Hepatocyte (in vitro differentiated cells): ENCODE results near the gene BOK. TPM values are rescaled to one million over a fixed set of nuclear protein-coding genes. Genes with fewer than 3 reads are reported as not detected.

Source experiments
- DNase-seq: peaks from one replicate; pipeline ENCODE4 v3.0.0-alpha.2; 2016; ENCODE audit warnings: low spot score
- H2AFZ ChIP-seq: fragments of 200-600 bp; sonication (generic); 2 replicates; pipeline ENCODE4 v1.6.0; 2016; ENCODE audit warnings: antibody characterized with exemption, mild to moderate bottlenecking
- H3K27ac ChIP-seq: fragments of 200-600 bp; sonication (generic); 2 replicates; pipeline ENCODE4 v1.5.1; 2016; ENCODE audit warnings: mild to moderate bottlenecking
- H3K27me3 ChIP-seq: fragments of 200-600 bp; sonication (generic); 2 replicates; pipeline ENCODE4 v1.6.1; 2016
- H3K36me3 ChIP-seq: fragments of 200-600 bp; sonication (generic); replicated peaks from 2 replicates; pipeline ENCODE4 v1.5.1; 2016; ENCODE audit warnings: low read depth; ENCODE audit not compliant: insufficient read depth
- H3K4me1 ChIP-seq: fragments of 200-600 bp; sonication (generic); 2 replicates; pipeline ENCODE4 v1.5.1; 2016; ENCODE audit warnings: mild to moderate bottlenecking, moderate library complexity; ENCODE audit not compliant: insufficient read depth
- H3K4me2 ChIP-seq: fragments of 200-600 bp; sonication (generic); 2 replicates; pipeline ENCODE4 v1.6.0; 2016
- H3K4me3 ChIP-seq: fragments of 200-600 bp; sonication (generic); 2 replicates; pipeline ENCODE4 v1.5.1; 2016; ENCODE audit warnings: mild to moderate bottlenecking
- H3K79me2 ChIP-seq: fragments of 200-600 bp; sonication (generic); 2 replicates; pipeline ENCODE4 v1.6.0; 2017; ENCODE audit warnings: mild to moderate bottlenecking
- H3K9me2 ChIP-seq: fragments of 200-600 bp; sonication (generic); replicated peaks from 2 replicates; pipeline ENCODE4 v1.6.0; 2017; ENCODE audit warnings: mild to moderate bottlenecking; ENCODE audit not compliant: insufficient read depth
- H3K9me3 ChIP-seq: fragments of 200-600 bp; sonication (generic); 2 replicates; pipeline ENCODE4 v1.5.1; 2016; ENCODE audit warnings: low read depth, mild to moderate bottlenecking
- H4K20me1 ChIP-seq: fragments of 200-600 bp; sonication (generic); 2 replicates; pipeline ENCODE4 v1.6.0; 2016; ENCODE audit warnings: mild to moderate bottlenecking; ENCODE audit not compliant: insufficient read depth, poor library complexity, severe bottlenecking
- CTCF ChIP-seq: fragments of 200-600 bp; sonication (generic); IDR thresholded peaks from 2 replicates; pipeline ENCODE4 v1.5.1; 2016; ENCODE audit warnings: antibody characterized with exemption, mild to moderate bottlenecking; ENCODE audit not compliant: poor library complexity
- EZH2 ChIP-seq: fragments of 200-600 bp; sonication (generic); IDR thresholded peaks from 2 replicates; pipeline ENCODE4 v1.6.1; 2016; ENCODE audit warnings: antibody characterized with exemption, mild to moderate bottlenecking, borderline replicate concordance
- EZH2phosphoT487 ChIP-seq: fragments of 200-600 bp; sonication (generic); IDR thresholded peaks from one replicate; pipeline ENCODE4 v1.6.1; 2018; ENCODE audit warnings: antibody characterized with exemption, mild to moderate bottlenecking, low read depth, moderate library complexity; ENCODE audit not compliant: unreplicated experiment, severe bottlenecking
- whole genome bisulfite sequencing: methylation state at CpG from one replicate; pipeline ENCODE4 v1.1.6; 2016; ENCODE audit warnings: low lambda C conversion rate; ENCODE audit errors: missing lambda C conversion rate; 5-methylcytosine and 5-hydroxymethylcytosine counted together
- polyA plus RNA-seq: library from polyadenylated mRNA; unstranded; fragments of >200 nt; fragmentation: Nextera tagmentation; extraction: Ambion mirVana; gene quantifications from 2 replicates; pipeline ENCODE4 v1.2.1, GENCODE V29; 2016
- total RNA-seq: library from RNA; depleted of rRNA; stranded (reverse); fragments of >200 nt; gene quantifications from 2 replicates; pipeline ENCODE4 v1.2.3, GENCODE V29; 2014

Gene BOK, protein sequence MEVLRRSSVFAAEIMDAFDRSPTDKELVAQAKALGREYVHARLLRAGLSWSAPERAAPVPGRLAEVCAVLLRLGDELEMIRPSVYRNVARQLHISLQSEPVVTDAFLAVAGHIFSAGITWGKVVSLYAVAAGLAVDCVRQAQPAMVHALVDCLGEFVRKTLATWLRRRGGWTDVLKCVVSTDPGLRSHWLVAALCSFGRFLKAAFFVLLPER
- 24.2 and 25.4 TPM in 2 replicates for total RNA-seq
- polyA plus RNA-seq: 26.5 and 39.7 TPM in 2 replicates

DNA sequence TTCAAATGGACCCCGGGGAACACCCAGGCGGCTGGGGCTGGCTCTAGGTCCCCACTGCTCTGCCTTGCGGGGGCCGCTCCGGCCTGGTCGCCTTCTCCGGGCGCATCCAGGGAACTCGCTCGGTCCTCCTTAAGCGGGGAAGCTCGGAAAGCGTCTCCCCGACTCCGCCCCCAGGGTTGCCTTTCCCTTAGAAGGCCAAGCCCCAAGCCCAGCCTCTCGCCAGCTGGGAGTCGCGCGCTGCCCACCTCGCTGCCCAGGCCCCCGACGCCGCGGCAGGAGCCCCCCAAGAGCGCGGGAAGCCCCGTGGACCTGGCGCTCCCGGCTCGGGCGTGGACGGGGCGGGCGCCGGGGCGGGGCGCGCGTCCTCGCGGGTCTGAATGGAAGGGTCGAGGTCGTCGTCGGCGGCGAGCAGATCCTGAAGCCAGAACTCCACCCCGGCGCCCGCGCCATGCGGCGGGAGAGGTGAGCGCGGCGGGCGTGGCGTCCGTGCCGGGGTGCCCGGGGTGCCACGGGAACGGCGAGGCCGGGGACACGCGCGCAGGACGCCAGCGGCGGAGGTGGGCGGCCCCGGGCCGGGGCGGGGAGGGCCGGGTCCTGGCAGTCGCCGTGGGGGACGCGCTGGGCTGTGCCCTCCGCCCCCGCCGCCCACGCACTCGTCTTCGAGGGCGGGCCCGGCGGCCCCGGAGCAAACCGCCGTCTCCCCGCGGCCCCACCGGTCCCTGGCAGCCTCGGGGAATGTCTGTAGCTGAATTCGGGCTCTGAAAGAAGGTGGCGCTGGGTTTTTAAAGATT, at the start of gene BOK:
Gene BOK, plus strand, starts transcription at position 214 of the 791 bp plus-strand sequence. CDS start 739 bp downstream, outside the sequence.
- Histone ChIP-seq H3K9me3 (peaks cover 3% of the 10 kb centered on the region), H3K4me2 (peak within 1 kb of the TSS; percentile 95), H3K4me3 (peak within 1 kb of the TSS; percentile 92), H3K27me3 (no peaks in the 10 kb centered on the region), H3K9me2 (no peaks in the 10 kb centered on the region), H2AFZ (peak within 1 kb of the TSS; percentile 93), H3K4me1 (peaks cover 30% of the 10 kb centered on the region), H4K20me1 (no peaks in the 10 kb centered on the region), H3K27ac (peak within 1 kb of the TSS; percentile 28), H3K79me2 (peaks cover 23% of the 10 kb centered on the region), H3K36me3 (no peaks in the 10 kb centered on the region)
- 4% methylated on average over 14 of the region's 98 CpGs for WGBS
- TF ChIP-seq EZH2 (no peak), CTCF (no peak), EZH2phosphoT487 (no peak)
- DNase-seq: peak; percentile 77

DNA sequence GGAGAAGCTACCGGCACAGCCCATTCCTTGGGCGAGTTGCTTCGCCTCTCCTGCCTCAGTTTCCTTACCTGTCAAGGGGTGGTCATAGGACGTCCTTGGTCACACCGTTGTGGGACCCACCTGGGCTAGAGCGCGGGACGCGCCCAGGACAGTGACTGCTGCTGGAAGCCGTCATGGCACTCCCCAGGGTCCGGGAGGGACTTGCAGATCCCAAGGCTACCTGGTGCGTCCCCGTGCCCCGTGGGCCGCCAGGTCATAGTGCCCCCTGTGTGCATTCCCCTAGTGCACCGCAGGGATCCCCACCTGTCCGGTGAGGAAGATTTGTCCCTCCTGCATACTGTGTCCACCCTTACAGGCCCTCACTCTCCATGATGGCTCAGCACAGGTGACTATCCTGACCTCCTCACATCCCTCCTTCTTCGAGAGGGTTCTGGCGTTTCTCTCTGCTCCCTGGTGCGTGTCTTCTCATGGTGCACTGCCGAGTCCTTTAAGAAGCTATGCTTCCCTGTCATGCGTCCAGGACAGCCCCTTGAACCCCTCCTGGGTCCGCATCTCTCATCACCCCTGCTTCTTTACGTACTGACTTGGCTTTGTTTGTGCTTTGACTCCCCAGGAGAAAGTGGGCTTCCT, 49.3 kb upstream of the BOK start:
- TF ChIP-seq EZH2phosphoT487 (no peak), CTCF (no peak), EZH2 (no peak)
- Histone ChIP-seq H3K4me2 (peak overlapping the region; percentile 83), H3K4me1 (peaks cover 20% of the 10 kb centered on the region), H3K27me3 (no peaks in the 10 kb centered on the region), H3K36me3 (no peaks in the 10 kb centered on the region), H4K20me1 (peaks cover 36% of the 10 kb centered on the region), H3K27ac (peak overlapping the region; percentile 82), H3K79me2 (peaks cover 38% of the 10 kb centered on the region), H2AFZ (peak overlapping the region; percentile 84), H3K9me2 (no peaks in the 10 kb centered on the region), H3K9me3 (no peaks in the 10 kb centered on the region), H3K4me3 (peak overlapping the region; percentile 35)
- no peak for DNase-seq
- WGBS: 39% methylated on average over 24 of the region's 24 CpGs

- H3K27ac ChIP-seq: no peak overlapping the region
- H3K9me3 ChIP-seq: no peaks in the 10 kb centered on the region
- H3K9me2 ChIP-seq: no peaks in the 10 kb centered on the region
- no peak overlapping the region for H3K4me2 ChIP-seq
- peaks cover 19% of the 10 kb centered on the region for H3K79me2 ChIP-seq
- DNase-seq: no peak
- WGBS: 96% methylated on average over 6 of the region's 6 CpGs
- H3K4me1 ChIP-seq: peaks cover 20% of the 10 kb centered on the region
- peaks cover 16% of the 10 kb centered on the region for H4K20me1 ChIP-seq
- no peak overlapping the region for H3K4me3 ChIP-seq
- TF ChIP-seq EZH2phosphoT487: no peak
- no peak for TF ChIP-seq CTCF
- no peak for TF ChIP-seq EZH2
- no peaks in the 10 kb centered on the region for H3K36me3 ChIP-seq
- no peaks in the 10 kb centered on the region for H3K27me3 ChIP-seq
- H2AFZ ChIP-seq: no peak overlapping the region
These were observed 47.3 kb upstream of the BOK start for GRCh38 chr2:241511091-241511741.
